GM19099 (cell line): ENCODE results near the gene XYLB.

Source experiments
- POLR2A ChIP-seq: IDR thresholded peaks from 3 replicates; pipeline ENCODE4 v1.6.1; 2011; ENCODE audit warnings: low read depth; ENCODE audit not compliant: insufficient read length; ENCODE audit errors: extremely low read depth

XYLB gene

DNA sequence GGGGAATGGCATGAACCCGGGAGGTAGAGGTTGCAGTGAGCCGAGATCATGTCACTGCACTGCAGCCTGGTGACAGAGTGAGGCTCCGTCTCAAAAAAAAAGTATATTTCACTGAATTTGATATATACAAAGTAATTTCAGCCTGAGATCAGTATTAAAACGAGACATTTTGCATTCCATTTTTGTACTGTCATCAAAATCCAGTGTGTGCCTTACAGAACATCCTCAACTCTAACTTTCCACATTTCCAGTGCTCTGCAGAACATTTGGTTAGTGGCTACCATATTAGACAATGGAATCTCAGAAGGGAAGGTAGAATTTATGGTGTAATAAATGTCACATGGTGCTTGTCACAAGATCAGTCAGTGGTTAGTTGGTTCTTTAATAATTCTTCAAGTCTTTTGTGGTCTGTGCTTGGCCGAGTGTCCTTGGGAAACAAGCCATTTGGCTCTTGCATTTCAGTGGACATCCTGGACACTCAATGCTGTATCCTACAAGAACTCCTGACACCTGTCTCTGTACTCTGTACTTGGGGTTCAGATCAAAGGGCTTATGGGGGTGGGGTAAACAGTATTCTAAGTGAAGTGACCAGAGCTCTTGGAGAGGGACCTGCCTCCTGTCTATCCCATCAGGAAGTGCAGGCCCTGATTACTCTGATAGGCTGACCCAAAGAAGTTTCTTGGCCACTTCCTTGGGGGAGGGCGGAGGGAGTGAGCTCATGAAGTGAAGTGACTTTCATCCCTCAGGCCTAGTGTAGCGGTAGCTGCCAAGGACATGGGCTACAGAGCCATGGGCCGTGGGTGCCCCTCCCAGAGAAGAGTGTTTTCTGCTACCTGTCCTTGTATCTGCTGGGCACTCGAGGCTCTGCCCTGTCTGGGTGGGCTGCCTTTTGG is 110.8 kb downstream of the XYLB start:
- no peak for TF ChIP-seq POLR2A

DNA sequence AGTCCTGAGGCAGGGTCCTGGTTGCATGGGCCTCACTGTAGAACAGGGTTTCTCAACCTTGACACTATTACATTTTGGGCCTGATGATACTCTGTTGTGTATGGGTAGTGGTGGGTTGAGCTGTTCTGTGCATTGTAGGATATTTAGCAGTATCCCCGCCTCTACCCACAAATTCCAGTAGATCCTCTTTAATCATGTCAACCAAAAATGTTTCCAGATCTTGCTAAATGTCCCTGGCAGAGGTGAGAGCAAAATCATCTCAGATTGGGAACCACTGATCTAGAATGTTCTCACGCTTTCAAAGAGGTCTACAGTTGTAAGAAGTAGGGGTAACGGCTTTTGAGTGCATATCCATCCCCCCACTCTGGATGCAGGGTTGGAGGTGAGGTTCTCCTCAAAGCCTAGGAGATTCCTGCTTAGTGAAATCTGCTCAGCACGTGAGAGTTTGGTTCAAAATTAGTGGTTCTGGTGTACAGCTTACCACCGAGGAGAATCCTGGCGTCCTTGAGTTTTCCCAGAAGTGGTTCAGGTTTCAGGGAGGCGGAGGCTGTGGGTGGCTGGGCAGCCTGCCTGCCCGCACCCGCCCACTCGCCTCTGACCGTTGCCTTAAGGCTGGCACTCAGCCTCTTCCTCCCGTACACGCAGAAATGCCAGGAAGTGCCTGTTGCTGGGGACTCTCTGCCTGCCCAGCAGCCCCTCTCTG is 112.4 kb downstream of the XYLB start:
- no peak for TF ChIP-seq POLR2A

DNA sequence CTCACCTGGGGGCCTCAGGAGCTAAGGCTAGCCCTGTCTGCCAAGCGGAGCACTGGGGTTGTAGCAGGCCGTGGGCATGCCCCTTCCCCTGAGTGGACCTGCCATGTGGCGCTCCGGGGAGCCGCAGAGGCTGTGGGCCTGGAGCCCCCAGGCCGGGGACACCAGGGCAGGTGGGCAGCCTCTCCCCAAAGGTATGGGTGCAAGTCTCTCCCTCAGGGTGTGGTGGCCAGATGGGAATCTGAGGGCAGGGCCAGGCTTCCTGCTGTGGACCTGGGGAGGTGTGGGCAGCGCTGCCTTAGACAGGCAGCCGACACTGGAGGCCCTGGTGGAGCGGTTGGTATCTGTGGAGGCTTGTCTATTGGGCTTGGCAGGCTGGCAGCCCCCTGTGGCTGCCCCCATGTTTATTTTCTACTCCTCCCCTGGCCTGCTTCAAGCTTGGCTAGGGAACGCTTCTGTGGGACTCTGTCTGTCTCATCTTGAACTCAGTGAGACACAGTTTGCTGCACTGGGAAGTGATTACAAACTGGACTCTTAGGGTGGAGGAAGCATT is 113.0 kb downstream of the XYLB start:
- TF ChIP-seq POLR2A, result no peak

DNA sequence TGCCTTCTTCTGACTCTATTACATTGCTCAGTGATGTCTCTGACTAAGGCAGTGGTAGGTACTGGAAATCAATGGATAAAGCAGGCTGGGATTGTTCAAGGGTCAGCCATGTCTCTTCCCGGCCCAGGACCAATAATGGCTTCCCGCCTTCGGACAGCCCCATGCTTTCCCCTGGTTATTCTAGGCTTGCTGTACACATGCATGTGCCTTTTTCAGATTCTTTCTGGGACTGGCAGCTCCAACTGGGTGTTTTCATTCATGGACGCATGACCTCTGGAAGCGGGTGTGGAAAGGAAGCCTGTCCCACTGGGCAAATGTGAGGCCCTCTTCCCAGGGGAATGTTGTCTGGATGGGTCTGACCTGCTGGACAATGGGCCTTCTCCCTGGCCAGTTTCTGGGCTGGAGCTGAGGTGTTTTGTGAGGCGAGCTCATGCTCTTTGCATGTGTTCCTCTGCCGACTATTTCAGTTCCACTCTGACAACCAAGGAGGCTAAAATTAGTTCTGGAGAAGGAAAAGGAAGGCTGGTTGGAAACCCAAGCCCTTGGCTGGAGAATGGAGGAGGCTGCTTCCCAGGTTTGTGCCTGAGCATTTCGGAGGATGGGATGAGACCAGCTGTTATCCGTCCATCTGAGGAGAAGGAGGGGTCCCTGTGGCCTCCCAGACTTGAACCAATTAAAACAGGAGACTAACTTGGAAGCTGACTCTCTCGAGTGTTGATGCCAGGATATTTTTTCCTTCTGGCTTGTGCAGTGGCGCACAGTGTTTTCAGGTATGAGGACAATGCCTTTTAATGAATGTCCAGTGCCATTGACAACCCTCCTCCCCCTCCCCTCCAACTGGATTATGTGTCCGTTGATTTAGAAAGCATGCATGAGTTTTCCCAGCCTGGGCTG is 114.0 kb downstream of the XYLB start:
- no peak for TF ChIP-seq POLR2A
